Measurements from ENCODE around the gene CALHM1. TPM values are rescaled to one million over a fixed set of nuclear protein-coding genes. Genes with fewer than 3 reads are reported as not detected.

Gene CALHM1
- total RNA-seq, 2 donors from 2014 or later, result not detected

- no peak for ATAC-seq
- intact Hi-C loops (cut with DNase I, micrococcal nuclease), result no loop called here
- DNase-seq, result no peak
Measured at GRCh38 chr10:103463499-103463898, 4.8 kb upstream of the CALHM1 start.

GRCh38 chr10:103459615-103460014, 915 bp upstream of the CALHM1 start:
- DNase-seq, result no peak
- intact Hi-C loops (cut with DNase I, micrococcal nuclease), result no loop called here
- ATAC-seq, result no peak

GRCh38 chr10:103457896-103458583, 660 bp downstream of the CALHM1 start:
- intact Hi-C loops (cut with DNase I, micrococcal nuclease), result no loop called here
- DNase-seq (no peak), ATAC-seq (no peak)

- no peak for ATAC-seq
- intact Hi-C loops (cut with DNase I, micrococcal nuclease), result no loop called here
- DNase-seq, result no peak
Measured at GRCh38 chr10:103457176-103457712, 1.5 kb downstream of the CALHM1 start.

- DNase-seq (no peak), ATAC-seq (no peak)
- intact Hi-C loops (cut with DNase I, micrococcal nuclease), result no loop called here
Measured at GRCh38 chr10:103456074-103456660, 2.5 kb downstream of the CALHM1 start.

- DNase-seq (no peak), ATAC-seq (no peak)
- intact Hi-C loops (cut with DNase I, micrococcal nuclease), result no loop called here
Measured at GRCh38 chr10:103455235-103455634, 3.5 kb downstream of the CALHM1 start.

- no peak for DNase-seq
- intact Hi-C loops (cut with DNase I, micrococcal nuclease), result no loop called here
- ATAC-seq, result no peak
Measured at GRCh38 chr10:103454026-103454425, 4.7 kb downstream of the CALHM1 start.

GRCh38 chr10:103452506-103453230, 6.0 kb downstream of the CALHM1 start:
- DNase-seq (no peak), ATAC-seq (no peak)
- intact Hi-C loops (cut with DNase I, micrococcal nuclease), result no loop called here

- intact Hi-C loops (cut with DNase I, micrococcal nuclease), result no loop called here
- DNase-seq, result peak; percentile 45 to 64
- peak; percentile 80 for ATAC-seq
Measured at GRCh38 chr10:103451831-103452505, 6.7 kb downstream of the CALHM1 start, which contains the start of gene CALHM2. Gene CALHM2 (minus strand): TSS chr10:103452370. CDS start chr10:103449941, 2,429 bp downstream.

- DNase-seq (peak; percentile 57), ATAC-seq (peak; percentile 22)
- intact Hi-C loops (cut with DNase I, micrococcal nuclease), result no loop called here
Measured at GRCh38 chr10:103451091-103451813, 7.4 kb downstream of the CALHM1 start.

GRCh38 chr10:103450201-103450695, 8.5 kb downstream of the CALHM1 start:
- ATAC-seq, result no peak
- intact Hi-C loops (cut with DNase I, micrococcal nuclease), result no loop called here
- DNase-seq, result no peak

- intact Hi-C loops (cut with DNase I, micrococcal nuclease), result no loop called here
- DNase-seq (no peak), ATAC-seq (no peak)
Measured at GRCh38 chr10:103449208-103450144, 9.2 kb downstream of the CALHM1 start.

GRCh38 chr10:103448746-103449145, 10.0 kb downstream of the CALHM1 start:
- ATAC-seq, result no peak
- DNase-seq, result peak in 1 of 2 donors; percentile 40
- intact Hi-C loops (cut with DNase I, micrococcal nuclease), result no loop called here

- ATAC-seq (no peak), DNase-seq (no peak)
- intact Hi-C loops (cut with DNase I, micrococcal nuclease), result no loop called here
Measured at GRCh38 chr10:103447187-103447586, 11.5 kb downstream of the CALHM1 start.

- DNase-seq, result peak in 1 of 2 donors; percentile 53
Measured at GRCh38 chr10:103445767-103446567, 12.7 kb downstream of the CALHM1 start.

GRCh38 chr10:103445366-103445765, 13.3 kb downstream of the CALHM1 start:
- ATAC-seq (no peak), DNase-seq (no peak)
- intact Hi-C loops (cut with DNase I, micrococcal nuclease), result no loop called here

More at GRCh38 chr10:103445767-103446567, 12.7 kb downstream of the CALHM1 start:
- intact Hi-C loops (cut with DNase I, micrococcal nuclease), result no loop called here
- peak; percentile 13 for ATAC-seq

All from left colon (tissue), 2 donors.